Karpas-422 (cell line): ENCODE results near the gene CCDC51. TPM values are rescaled to one million over a fixed set of nuclear protein-coding genes. Genes with fewer than 3 reads are reported as not detected.

Experiments
- DNase-seq: peaks from one replicate; pipeline ENCODE4 v3.0.0-alpha.2; 2015
- H2AFZ ChIP-seq: fragments of 200-600 bp; sonication (generic); 2 replicates; pipeline ENCODE4 v1.6.1; 2014; ENCODE audit warnings: antibody characterized with exemption, low read length, mixed read lengths
- H3K27ac ChIP-seq: fragments of 200-600 bp; sonication (generic); 2 replicates; pipeline ENCODE4 v1.5.1; 2014; ENCODE audit warnings: mild to moderate bottlenecking, low read length, moderate library complexity
- H3K27me3 ChIP-seq: fragments of 200-600 bp; sonication (generic); 2 replicates; pipeline ENCODE4 v1.6.1; 2014; ENCODE audit warnings: low read length, mixed read lengths
- H3K36me3 ChIP-seq: fragments of 200-600 bp; sonication (generic); 2 replicates; pipeline ENCODE4 v1.6.1; 2014; ENCODE audit warnings: low read length, mixed read lengths; ENCODE audit not compliant: insufficient read depth
- H3K4me1 ChIP-seq: fragments of 200-600 bp; sonication (generic); 2 replicates; pipeline ENCODE4 v1.6.1; 2014; ENCODE audit warnings: mild to moderate bottlenecking, low read length, mixed read lengths
- H3K4me2 ChIP-seq: fragments of 200-600 bp; sonication (generic); 2 replicates; pipeline ENCODE4 v1.6.1; 2014; ENCODE audit warnings: low read length, low read depth, mild to moderate bottlenecking; ENCODE audit not compliant: poor library complexity, severe bottlenecking
- H3K4me3 ChIP-seq: fragments of 200-600 bp; sonication (generic); 2 replicates; pipeline ENCODE4 v1.5.1; 2014; ENCODE audit warnings: mild to moderate bottlenecking, antibody characterized with exemption, low read length, mixed read lengths
- H3K79me2 ChIP-seq: fragments of 200-600 bp; sonication (generic); 2 replicates; pipeline ENCODE4 v1.6.1; 2014; ENCODE audit warnings: mild to moderate bottlenecking, low read length, mixed read lengths
- H3K9ac ChIP-seq: fragments of 200-600 bp; sonication (generic); 2 replicates; pipeline ENCODE4 v1.6.0; 2014; ENCODE audit warnings: low read length
- H3K9me2 ChIP-seq: fragments of 200-600 bp; sonication (generic), shearing (Covaris generic); replicated peaks from 2 replicates; pipeline ENCODE4 v1.6.0; 2014; ENCODE audit warnings: mild to moderate bottlenecking, low read length, moderate library complexity; ENCODE audit not compliant: insufficient read depth
- H3K9me3 ChIP-seq: fragments of 300-700, 200-600 bp; sonication (generic); 2 replicates; pipeline ENCODE4 v1.6.1; 2014; ENCODE audit warnings: low read length, mixed read lengths
- H4K20me1 ChIP-seq: fragments of 200-600 bp; sonication (generic); 2 replicates; pipeline ENCODE4 v1.6.1; 2014; ENCODE audit warnings: mild to moderate bottlenecking, antibody characterized with exemption, low read length, low read depth; ENCODE audit not compliant: insufficient read depth
- total RNA-seq: library from RNA; depleted of rRNA; stranded (reverse); fragments of >200 nt; shearing (Covaris generic); gene quantifications from 2 replicates; pipeline ENCODE4 v1.2.3, GENCODE V29; 2014; ENCODE audit warnings: low replicate concordance

The CCDC51 gene
- total RNA-seq, 1 experiment from 2014 or later = 22.0 TPM

GRCh38 chr3:48418140-48418539 lies 21.8 kb downstream of the CCDC51 start:
- Histone ChIP-seq H4K20me1 (no peaks in the 10 kb centered on the region), H3K9me2 (no peaks in the 10 kb centered on the region), H3K4me1 (peaks cover 4% of the 10 kb centered on the region), H3K9me3 (no peaks in the 10 kb centered on the region), H3K4me2 (no peak overlapping the region), H3K36me3 (no peaks in the 10 kb centered on the region; the same call in 1 of the 2 replicates), H3K27ac (no peak overlapping the region), H3K79me2 (peaks cover under 1% of the 10 kb centered on the region; the same call in 1 of the 2 replicates), H3K9ac (no peak overlapping the region), H3K27me3 (no peaks in the 10 kb centered on the region), H2AFZ (no peak overlapping the region), H3K4me3 (no peak overlapping the region)
- no peak for DNase-seq

GRCh38 chr3:48417529-48418108 lies 22.3 kb downstream of the CCDC51 start:
- Histone ChIP-seq H3K9ac (no peak overlapping the region), H3K4me3 (no peak overlapping the region), H3K9me2 (no peaks in the 10 kb centered on the region), H3K36me3 (no peaks in the 10 kb centered on the region; the same call in 1 of the 2 replicates), H3K27me3 (no peaks in the 10 kb centered on the region), H2AFZ (no peak overlapping the region), H3K4me2 (no peak overlapping the region), H4K20me1 (no peaks in the 10 kb centered on the region), H3K4me1 (no peaks in the 10 kb centered on the region), H3K27ac (no peak overlapping the region), H3K79me2 (no peaks in the 10 kb centered on the region; the same call in 1 of the 2 replicates), H3K9me3 (no peaks in the 10 kb centered on the region)
- no peak for DNase-seq

DNA sequence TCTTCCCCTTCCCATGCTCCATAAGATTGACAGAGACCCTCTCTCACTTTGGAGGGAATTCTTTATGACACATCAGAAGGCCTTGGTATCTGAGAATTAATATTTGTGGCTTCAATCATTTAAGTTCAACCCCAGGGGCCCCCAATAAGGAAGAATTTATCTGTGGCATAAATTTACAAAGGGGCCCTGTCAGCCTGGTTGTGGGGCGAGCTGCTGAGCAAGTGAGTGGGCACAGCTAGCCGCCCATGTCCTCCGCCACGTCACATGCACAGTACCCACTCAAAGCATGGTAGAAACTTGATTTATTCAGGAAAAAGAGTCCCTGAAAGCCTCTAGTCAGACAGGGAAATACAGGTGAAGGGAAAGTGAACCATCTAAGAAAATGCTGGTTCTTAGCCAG lies 23.4 kb downstream of the CCDC51 start:
- no peaks in the 10 kb centered on the region for H3K4me1 ChIP-seq
- no peak overlapping the region for H3K9ac ChIP-seq
- DNase-seq = no peak
- no peaks in the 10 kb centered on the region; the same call in 1 of the 2 replicates for H3K36me3 ChIP-seq
- H3K79me2 ChIP-seq = no peaks in the 10 kb centered on the region; the same call in 1 of the 2 replicates
- no peaks in the 10 kb centered on the region for H3K9me2 ChIP-seq
- no peak overlapping the region for H3K27ac ChIP-seq
- H3K4me2 ChIP-seq = no peak overlapping the region
- H3K27me3 ChIP-seq = no peaks in the 10 kb centered on the region
- no peak overlapping the region for H2AFZ ChIP-seq
- H3K9me3 ChIP-seq = no peaks in the 10 kb centered on the region
- no peak overlapping the region for H3K4me3 ChIP-seq
- no peaks in the 10 kb centered on the region for H4K20me1 ChIP-seq

DNA sequence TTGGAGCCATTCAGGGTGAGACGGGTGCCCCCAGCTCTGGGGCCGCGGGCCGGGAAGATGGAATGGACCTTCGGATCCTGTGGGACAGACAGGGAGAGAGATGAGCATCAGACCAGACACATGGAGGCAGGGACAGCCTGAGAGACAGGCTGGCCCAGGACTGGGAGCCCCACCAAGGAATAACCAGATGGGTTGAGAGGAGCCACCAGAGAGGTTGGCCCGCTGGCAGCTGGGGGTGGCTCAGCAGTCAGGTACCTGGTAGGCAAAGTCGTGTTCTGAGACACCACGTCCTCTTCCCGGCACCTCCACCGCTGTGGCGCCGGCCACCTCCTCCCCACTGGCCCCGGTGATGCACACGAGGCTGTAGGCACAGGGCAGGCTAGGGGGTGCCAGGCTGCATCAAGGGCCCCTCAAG lies 23.8 kb downstream of the CCDC51 start:
- H3K9me2 ChIP-seq = no peaks in the 10 kb centered on the region
- H4K20me1 ChIP-seq = no peaks in the 10 kb centered on the region
- no peak overlapping the region for H3K4me2 ChIP-seq

DNA sequence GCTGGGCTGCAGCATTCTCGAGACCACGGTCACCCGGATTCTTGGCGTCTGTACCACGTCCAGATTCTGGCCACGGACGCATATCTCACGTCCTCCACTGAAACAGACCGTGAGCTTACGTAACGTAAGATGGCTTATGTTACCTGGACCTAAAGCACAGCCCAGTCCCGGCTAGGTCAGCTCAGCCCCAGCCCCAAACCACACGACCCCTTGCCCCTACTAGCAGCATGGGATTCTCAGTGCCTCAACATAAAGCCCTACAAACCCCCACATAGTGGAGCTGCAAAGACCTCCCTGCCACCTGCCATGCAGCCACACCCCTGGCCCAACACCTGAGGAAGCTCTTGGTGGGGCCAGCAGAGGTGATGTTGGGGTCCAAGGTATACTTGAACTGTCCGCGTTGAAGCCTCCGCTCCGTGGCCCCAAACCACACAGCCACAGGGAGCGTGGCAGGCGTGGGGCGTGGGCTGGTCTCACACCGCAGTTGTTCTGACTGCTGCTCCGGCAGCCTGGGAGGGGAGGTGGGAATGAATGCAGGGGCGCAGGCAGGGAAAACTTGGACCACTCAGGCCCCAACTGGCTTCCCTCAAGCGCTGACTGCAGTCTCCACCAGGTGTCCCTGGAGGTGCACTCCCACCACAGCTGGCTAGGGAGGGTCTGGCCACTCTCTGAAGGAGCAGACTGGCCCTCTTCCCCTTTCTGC lies 24.5 kb downstream of the CCDC51 start:
- Histone ChIP-seq H4K20me1 (no peaks in the 10 kb centered on the region), H3K9me2 (no peaks in the 10 kb centered on the region), H3K27me3 (no peaks in the 10 kb centered on the region), H3K27ac (no peak overlapping the region), H3K36me3 (no peaks in the 10 kb centered on the region; the same call in 1 of the 2 replicates), H3K9me3 (no peaks in the 10 kb centered on the region), H3K79me2 (no peaks in the 10 kb centered on the region), H3K4me3 (no peak overlapping the region), H3K4me2 (no peak overlapping the region), H3K9ac (no peak overlapping the region), H3K4me1 (no peaks in the 10 kb centered on the region), H2AFZ (no peak overlapping the region)
- DNase-seq = no peak

More for the DNA sequence above, 23.8 kb downstream of the CCDC51 start:
- Histone ChIP-seq H3K27me3 (no peaks in the 10 kb centered on the region), H3K4me1 (no peaks in the 10 kb centered on the region), H3K79me2 (no peaks in the 10 kb centered on the region), H3K27ac (no peak overlapping the region), H3K4me3 (no peak overlapping the region), H3K36me3 (no peaks in the 10 kb centered on the region; the same call in 1 of the 2 replicates), H3K9me3 (no peaks in the 10 kb centered on the region), H2AFZ (no peak overlapping the region), H3K9ac (no peak overlapping the region)
- DNase-seq = no peak

- H3K27me3 ChIP-seq = no peaks in the 10 kb centered on the region
- DNase-seq = no peak
- no peak overlapping the region for H3K4me3 ChIP-seq
- H3K9ac ChIP-seq = no peak overlapping the region
- no peaks in the 10 kb centered on the region for H3K79me2 ChIP-seq
- H4K20me1 ChIP-seq = no peaks in the 10 kb centered on the region
- H3K9me2 ChIP-seq = no peaks in the 10 kb centered on the region
- H3K9me3 ChIP-seq = no peaks in the 10 kb centered on the region
- no peaks in the 10 kb centered on the region; the same call in 1 of the 2 replicates for H3K36me3 ChIP-seq
- H2AFZ ChIP-seq = no peak overlapping the region
- no peak overlapping the region for H3K4me2 ChIP-seq
- H3K4me1 ChIP-seq = no peaks in the 10 kb centered on the region
- no peak overlapping the region for H3K27ac ChIP-seq
Observed at GRCh38 chr3:48414376-48415250, 25.3 kb downstream of the CCDC51 start.

GRCh38 chr3:48413611-48414010 lies 26.3 kb downstream of the CCDC51 start:
- H3K9ac ChIP-seq = no peak overlapping the region
- no peaks in the 10 kb centered on the region for H3K79me2 ChIP-seq
- no peak for DNase-seq
- no peak overlapping the region for H2AFZ ChIP-seq
- no peaks in the 10 kb centered on the region for H3K9me3 ChIP-seq
- H4K20me1 ChIP-seq = no peaks in the 10 kb centered on the region
- no peak overlapping the region for H3K4me3 ChIP-seq
- no peaks in the 10 kb centered on the region for H3K9me2 ChIP-seq
- H3K4me1 ChIP-seq = no peaks in the 10 kb centered on the region
- no peak overlapping the region for H3K4me2 ChIP-seq
- H3K36me3 ChIP-seq = no peaks in the 10 kb centered on the region; the same call in 1 of the 2 replicates
- H3K27ac ChIP-seq = no peak overlapping the region
- H3K27me3 ChIP-seq = no peaks in the 10 kb centered on the region

GRCh38 chr3:48413086-48413485 lies 26.8 kb downstream of the CCDC51 start:
- Histone ChIP-seq H3K9ac (no peak overlapping the region), H3K4me1 (no peaks in the 10 kb centered on the region), H3K4me3 (no peak overlapping the region), H3K27me3 (no peaks in the 10 kb centered on the region), H3K27ac (no peak overlapping the region), H3K79me2 (no peaks in the 10 kb centered on the region), H3K9me3 (no peaks in the 10 kb centered on the region), H3K4me2 (no peak overlapping the region), H3K9me2 (no peaks in the 10 kb centered on the region), H2AFZ (no peak overlapping the region), H3K36me3 (no peaks in the 10 kb centered on the region; the same call in 1 of the 2 replicates), H4K20me1 (no peaks in the 10 kb centered on the region)
- no peak for DNase-seq
